Measurements from ENCODE around the gene UGT1A6.
"Not testable (repeated sequence)": the region's sequence is repeated elsewhere in the genome, so short reads cannot be mapped to it uniquely, and the experiment has no call there.

The UGT1A6 gene

DNA sequence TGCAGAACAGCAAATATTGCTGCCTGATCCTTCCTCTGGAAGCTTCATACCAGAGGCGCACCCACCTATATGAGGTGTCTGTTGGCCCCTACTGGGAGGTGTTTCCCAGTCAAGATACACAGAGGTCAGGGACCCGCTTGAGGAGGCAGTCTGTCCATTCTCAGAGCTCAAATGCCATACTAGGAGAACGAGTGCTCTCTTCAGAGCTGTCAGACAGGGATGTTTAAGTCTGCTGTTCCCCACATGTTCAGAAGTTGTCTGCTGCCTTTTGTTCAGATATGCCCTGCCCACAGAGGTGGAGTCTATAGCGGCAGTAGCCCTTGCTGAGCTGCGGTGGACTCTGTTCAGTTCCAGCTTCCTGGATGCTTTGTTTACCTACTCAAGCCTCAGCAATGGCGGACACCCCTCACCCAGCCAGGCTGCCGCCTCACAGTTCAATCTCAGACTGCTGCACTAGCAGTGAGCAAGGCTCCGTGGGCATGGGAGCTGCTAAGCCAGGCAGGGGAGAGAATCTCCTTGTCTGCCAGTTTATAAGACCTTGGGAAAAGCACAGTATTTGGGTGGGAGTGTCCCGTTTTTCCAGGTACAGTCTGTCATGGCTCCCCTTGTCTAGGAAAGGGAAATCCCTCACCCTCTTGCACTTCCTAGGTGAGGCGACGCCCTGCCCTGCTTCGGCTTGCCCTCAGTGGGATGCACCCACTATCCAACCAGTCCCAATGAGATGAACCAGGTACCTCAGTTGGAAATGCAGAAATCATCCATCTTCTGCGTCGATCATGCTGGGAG lies 44.4 kb downstream of the UGT1A6 start:
- DNase-seq: not testable (repeated sequence)

DNA sequence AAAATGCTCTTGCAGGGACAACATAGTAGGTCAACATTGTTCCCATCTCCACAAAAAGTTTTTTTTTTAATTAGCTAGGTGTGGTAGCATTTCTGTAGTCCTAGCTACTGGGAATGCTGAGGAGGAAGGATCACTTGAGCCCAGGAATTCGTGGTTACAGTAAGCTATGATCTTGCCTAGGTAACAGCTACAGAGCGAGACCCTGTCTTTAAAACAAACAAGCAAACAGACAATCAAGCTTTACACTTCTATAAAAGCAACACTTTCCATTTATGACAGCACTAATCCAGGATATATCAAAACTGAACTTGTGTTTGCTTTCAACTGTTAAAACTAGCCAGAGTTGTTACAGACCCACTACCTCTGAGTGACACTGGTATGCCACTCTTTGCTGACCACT lies 48.2 kb downstream of the UGT1A6 start:
- DNase-seq: no peak

DNA sequence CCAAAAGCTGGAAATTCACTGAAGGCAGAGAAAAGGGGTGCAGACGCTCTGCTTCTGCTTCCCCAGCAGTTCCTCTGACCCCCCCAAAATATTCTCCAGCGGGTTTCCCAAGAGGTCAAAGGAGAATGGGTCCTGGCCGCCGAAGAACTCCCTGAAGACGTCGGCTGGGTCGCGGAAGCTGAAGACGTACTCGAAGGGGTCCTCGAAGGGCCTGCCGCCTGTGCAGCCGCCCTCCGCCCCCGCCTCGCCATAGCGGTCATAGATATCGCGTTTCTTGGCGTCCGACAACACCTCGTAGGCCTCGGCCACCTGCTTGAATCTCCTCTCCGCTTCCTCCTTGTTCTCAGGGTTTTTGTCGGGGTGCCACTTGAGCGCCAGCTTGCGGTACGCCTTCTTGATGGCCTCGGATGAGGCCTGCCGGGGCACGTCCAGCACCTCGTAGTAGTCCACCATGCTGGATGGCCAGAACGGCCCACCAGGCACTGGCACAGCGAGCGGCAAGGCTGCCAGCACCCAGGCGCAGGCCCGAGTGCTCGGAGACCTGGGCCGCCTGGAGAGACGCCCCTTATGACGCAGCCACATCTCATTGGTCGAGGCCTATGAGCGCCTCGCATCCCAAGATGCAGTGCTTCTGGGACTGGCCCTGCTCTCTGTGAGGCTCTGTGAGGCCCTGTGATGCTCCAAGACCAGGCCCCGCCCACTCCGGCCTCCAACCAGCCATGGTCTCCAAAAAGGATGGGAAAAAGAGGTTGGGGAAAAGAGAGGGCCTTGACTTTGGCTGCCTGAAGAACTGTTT lies 51.0 kb downstream of the UGT1A6 start:
- DNase-seq: no peak

GRCh38 chr2:233745073-233745755 lies 52.5 kb downstream of the UGT1A6 start:
- no peak for DNase-seq

- DNase-seq: not testable (repeated sequence)
Observed at GRCh38 chr2:233745838-233746237, 53.1 kb downstream of the UGT1A6 start.

DNA sequence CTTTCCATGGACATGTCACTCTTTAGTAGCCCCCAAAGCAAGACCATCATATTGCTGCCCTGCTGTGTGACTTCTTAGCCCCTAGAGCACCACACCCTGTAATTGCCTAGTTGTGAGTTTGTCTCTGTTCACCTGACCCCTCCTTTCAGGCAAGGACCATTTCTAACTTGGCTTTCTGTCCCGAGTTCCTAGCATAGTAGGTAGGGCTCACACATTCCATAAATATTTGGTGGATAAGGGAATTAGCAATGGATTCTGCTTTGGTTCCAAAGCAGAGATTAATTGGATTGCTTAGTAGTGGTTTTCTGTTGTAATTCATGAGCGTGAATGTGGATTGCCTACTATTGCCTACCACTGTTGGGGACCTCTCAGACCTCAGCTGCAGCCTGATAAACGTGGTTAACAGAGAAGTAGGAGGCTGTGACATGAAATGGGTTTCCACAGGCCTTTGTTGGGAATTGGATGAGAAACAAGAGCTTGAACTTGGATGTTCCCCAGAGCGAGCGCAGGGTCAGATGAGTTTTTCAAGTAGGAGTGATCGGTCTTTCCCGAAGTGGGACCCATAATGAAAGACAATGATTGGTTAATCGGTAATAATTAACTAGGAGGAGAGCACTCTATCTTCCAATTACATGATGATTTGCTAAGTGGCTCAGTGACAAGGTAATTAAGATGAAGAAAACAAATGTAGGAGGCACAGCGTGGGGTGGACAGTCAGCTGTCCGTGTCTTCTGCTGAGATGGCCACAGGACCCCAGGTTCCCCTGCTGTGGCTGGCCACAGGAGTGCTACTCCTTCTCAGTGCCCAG lies 54.0 kb downstream of the UGT1A6 start:
- DNase-seq: no peak

GRCh38 chr2:233747283-233747544 lies 54.5 kb downstream of the UGT1A6 start:
- no peak for DNase-seq

GRCh38 chr2:233750689-233751088 lies 58.0 kb downstream of the UGT1A6 start:
- DNase-seq: not testable (repeated sequence)

DNA sequence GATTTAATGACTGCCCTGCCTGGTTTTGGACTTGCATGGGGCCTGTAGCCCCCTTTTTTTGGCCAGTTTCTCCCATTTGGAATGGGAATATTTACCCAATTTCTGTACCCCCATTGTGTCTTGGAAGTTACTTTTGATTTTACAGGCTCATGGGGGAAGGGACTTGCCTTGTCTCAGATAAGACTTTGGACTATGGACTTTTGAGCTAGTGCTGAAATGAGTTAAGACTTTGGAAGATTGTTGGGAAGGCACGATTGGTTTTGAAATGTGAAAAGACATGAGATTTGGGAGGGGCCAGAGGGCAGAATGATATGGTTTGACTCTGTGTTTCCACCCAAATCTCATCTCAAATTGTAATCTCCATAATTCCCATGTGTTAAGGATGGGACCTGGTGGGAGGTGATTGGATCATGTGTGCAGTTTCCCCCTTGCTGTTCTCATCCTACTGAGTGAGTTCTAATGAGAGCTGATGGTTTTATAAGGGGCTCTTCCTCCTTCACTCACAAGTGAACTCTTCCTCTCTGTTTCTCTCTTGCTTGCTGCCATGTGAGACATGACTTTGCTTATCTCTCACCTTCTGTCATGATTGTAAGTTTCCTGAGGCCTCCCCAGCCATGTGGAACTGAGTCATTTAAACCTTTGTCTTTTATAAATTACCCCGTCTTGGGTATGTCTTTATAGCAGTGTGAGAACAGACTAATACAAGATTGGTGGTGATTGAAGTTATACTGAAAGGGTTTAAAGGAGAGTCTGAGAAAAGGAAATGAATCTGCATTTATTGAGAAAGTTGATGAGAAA lies 58.7 kb downstream of the UGT1A6 start:
- DNase-seq: not testable (repeated sequence)

DNA sequence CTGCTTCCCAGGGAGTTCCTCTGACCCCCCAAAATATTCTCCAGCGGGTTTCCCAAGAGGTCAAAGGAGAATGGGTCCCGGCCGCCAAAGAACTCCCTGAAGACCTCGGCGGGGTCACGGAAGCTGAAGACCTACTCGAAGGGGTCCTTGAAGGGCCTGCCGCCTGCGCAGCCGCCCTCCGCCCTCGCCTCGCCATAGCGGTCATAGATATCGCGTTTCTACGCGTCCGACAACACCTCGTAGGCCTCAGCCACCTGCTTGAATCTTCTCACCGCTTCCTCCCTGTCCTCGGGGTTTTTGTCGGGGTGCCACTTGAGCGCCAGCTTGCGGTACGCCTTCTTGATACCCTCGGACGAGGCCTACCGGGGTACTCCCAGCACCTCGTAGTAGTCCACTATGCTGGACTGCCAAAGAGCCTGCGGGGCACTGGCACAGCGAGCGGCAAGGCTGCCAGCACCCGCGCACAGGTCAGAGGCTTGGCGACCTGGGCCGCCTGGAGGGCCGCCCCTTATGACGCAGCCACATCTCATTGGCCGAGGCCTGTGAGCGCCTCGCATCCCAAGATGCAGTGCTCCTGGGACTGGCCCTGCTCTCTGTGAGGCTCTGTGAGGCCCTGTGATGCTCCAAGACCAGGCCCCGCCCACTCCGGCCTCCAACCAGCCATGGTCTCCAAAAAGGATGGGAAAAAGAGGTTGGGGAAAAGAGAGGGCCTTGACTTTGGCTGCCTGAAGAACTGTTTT lies 62.4 kb downstream of the UGT1A6 start:
- no peak for DNase-seq

- no peak for DNase-seq
Observed at GRCh38 chr2:233756429-233757081, 63.9 kb downstream of the UGT1A6 start.

GRCh38 chr2:233758141-233758540 lies 65.5 kb downstream of the UGT1A6 start:
- no peak for DNase-seq

DNA sequence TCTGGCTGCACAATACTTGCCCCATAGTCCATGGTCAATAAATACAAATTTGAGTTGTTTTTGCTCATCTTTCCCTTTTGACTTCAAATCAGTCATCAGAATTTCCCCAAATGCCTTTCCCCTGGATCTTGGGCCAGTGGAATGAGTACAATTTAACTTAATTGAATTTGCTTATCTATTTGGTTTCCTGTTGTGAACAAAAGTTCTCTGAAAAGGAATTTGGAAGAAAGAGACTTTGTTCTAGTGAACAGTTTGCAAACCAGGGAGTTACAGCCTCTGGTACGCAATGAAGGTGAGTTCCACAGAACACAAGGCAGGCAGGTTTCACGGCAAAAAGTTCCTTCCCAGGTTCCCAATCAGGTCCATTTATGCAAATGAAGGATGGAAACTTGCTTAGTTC lies 66.2 kb downstream of the UGT1A6 start:
- DNase-seq: no peak

GRCh38 chr2:233760043-233760442 lies 67.4 kb downstream of the UGT1A6 start, which contains the start of gene UGT1A1:
Gene UGT1A1 (plus strand): TSS chr2:233760270. CDS start chr2:233760288, 18 bp downstream.
- DNase-seq: no peak

GRCh38 chr2:233761040-233761769 lies 68.5 kb downstream of the UGT1A6 start:
- DNase-seq: no peak

GRCh38 chr2:233764264-233764663 lies 71.6 kb downstream of the UGT1A6 start:
- DNase-seq: no peak

DNA sequence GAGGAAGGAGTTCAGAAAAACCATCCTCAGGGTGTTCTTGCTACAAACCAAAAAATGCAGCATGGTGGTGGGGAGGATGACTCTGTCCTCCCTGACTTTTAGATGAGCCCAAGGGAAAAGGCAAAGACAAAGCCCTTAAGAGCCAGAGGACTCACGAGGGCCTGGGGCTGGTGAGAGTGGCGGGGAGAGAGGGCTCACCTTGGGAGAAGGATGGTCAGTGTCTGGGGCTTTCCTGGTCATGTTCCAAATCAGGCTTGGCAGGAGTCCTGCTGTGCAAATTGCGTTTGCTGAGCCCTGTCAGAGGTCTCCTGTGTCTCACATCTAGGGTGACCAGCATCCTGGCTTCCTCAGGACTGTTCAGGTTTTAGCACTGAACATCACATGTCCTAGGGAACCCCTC lies 72.1 kb downstream of the UGT1A6 start:
- no peak for DNase-seq

GRCh38 chr2:233766416-233766815 lies 73.7 kb downstream of the UGT1A6 start:
- DNase-seq: no peak

DNA sequence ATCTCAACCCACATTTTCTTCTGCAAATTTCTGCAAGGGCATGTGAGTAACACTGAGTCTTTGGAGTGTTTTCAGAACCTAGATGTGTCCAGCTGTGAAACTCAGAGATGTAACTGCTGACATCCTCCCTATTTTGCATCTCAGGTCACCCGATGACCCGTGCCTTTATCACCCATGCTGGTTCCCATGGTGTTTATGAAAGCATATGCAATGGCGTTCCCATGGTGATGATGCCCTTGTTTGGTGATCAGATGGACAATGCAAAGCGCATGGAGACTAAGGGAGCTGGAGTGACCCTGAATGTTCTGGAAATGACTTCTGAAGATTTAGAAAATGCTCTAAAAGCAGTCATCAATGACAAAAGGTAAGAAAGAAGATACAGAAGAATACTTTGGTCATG lies 75.4 kb downstream of the UGT1A6 start:
- DNase-seq: no peak

- no peak for DNase-seq
Observed at GRCh38 chr2:233769260-233769659, 76.6 kb downstream of the UGT1A6 start.

Data from NCI-H345 (cell line).